Stimulated activated CD4-positive, alpha-beta T cell treated with anti-CD3 and anti-CD28 coated beads, Interleukin-2, amount 100 ng/mL, for 48 hours (primary cell): Measurements from ENCODE around the gene DPH3.

Experiments
- DNase-seq, 2 donors: peaks; one replicate each; pipeline ENCODE4 v3.0.0-alpha.2; 2020

DPH3 gene

DNA sequence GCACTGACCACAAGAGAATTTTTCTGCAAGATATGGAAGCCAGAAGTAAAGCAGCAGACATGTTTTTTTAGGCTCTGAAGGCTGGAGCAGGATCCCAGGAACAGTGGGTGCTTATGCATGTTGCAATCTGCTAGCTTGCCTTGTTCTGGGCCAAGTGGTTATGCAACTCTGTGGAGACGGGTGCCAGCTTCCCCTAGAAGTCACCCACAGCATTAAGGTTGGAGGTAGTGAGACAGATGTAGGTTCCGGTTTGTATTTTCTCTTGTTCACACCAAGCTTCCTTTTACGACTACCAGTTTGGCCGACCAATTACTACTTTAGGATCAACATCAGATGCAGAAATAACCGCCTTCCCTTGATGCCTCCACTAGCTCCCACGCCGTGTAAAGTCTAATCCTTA is 11.1 kb downstream of the DPH3 start:
- no peak for DNase-seq

DNA sequence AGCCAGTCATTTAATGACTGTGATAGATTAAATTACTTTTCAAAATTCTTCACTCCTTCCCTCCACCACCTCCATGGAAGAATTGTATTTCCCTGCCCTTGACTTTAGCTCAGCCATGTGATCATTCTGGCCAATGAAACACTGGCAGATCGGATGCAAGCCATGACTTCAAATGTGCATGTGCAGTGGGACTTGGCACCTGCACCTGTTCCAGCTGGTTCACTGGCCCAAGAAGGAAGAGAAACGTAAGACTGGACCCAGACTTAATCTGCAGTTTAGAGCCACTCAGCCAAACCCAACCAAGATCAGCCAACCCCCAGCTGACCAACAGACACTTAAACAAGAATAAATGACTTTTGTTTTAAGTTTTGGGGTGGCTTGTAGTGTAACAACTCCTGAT is 11.8 kb downstream of the DPH3 start:
- no peak for DNase-seq

DNA sequence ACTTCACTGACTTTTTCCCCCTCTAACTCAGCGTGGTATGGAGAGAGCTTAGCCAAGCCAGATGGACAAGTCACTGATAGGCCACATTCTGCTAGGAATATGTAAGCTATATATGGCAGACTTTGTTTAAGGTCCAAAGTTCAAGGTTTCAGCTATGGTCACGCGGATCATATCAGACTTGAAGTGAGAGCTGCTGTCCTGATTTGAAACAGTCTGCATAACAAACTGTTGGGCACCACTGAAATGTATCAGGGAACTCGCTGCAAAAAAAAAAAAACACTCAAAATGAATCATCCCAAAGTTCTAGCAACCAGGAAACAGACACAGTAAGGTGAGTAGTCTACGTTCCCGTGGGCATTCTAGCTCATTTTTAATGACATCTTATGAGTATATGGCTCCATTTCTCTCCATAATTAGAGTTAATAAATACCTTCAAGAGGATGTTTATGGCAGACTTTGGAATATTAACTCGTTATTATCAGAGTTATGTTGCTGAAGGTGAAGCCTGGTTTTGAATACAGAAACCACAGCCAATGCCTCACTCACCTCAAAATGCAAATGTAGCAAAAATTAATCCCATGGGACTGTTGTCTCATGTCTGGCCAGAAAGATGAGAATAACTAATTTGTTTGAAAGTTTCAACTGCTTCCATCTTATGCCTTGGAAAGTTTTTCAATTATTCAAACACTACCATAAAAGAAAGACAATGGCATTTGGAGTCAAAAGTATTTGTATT is 12.3 kb downstream of the DPH3 start:
- DNase-seq: no peak

DNA sequence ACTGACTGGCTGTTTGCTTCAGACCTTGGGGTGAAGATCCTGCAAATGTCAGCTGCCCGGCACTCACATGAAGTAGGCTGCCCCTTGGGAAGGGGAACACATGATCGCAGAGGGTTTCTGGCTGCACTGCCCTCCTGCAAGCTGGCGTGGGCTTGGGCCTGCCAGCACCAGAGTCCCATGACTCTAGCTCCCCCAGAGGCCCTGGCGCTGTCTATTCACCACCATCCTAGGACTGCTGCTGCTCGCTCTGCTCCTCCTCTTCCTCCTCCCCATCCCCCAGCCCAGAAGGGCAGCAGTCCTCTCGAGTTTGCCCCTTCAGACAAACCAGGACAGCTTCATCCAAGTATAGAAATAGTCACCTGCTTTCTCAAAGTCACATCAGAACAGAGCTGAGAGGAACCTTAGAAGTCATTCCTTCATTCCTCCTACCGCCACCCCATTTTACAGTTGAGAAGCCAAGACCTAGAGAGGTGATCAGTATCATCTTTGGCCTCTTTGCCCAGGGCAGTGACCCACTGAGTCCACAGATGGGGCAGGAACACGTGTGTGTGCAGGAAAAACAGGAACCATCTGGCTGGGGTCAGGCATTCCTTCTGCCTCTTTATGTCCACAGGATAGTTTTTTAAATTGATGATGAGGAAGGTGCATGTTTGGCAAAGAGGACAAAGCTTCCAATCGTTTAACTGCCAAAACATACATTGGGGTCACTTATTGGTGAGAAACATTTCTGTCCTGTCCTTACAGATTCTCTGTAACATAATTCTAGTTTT is 13.2 kb downstream of the DPH3 start:
- DNase-seq: no peak

DNA sequence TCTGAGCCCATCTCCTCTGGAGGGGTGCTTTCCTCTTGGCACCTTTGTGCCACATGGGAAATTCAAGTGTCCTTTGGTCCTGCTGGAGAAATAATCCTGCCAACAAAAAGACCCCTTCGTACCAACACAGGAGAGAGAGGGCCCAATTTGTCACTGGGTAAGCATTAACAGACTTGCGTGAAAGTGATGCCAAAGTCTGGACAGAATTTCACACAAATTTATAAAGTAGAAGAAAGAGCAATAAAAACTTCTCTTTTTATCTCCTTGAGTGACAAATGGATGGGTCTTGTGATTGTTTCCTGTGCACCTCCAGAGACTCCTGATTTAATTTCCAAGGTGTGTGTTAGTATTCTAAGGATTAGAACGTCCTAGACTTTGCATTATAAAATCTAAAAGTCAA is 14.9 kb downstream of the DPH3 start:
- DNase-seq: no peak

DNA sequence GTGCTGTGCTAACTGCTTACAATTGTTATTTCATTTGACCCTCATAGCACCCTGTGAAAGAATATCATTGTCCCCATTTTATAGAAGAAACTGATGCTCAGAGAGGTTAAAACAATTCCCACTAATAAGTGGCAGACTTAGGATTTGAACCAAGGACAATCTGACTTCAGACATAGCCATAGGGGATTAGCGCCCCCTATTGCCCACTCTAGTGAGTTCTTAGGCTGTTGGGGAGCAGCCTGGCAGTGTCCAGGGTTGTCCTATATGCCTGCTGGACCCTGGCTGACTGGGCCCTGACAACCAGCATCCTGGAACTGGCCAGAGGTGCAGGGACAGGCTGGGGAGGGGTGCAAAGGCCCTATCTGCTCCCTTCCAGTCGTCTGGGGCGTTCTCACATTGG is 15.4 kb downstream of the DPH3 start:
- peak in 1 of 2 donors; percentile 32 for DNase-seq

DNA sequence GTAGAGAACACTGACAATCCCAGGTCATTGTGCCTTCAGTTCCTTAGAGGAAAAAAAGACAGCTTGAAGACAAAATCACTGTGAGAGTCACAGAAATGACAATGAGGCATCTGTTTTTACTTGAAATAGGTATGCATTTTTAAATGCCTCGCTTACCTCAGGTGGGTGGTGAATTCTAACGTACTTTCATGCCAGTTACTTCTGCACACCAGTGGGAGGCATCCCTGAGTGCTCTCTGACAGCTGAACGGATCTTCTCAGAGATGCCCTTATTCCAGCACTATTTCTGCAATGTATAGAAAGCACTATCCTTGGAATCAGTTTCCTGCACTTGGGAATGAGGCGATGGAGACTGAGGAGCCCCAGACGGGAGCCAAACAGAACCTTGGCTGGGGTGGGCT is 16.2 kb downstream of the DPH3 start:
- no peak for DNase-seq

DNA sequence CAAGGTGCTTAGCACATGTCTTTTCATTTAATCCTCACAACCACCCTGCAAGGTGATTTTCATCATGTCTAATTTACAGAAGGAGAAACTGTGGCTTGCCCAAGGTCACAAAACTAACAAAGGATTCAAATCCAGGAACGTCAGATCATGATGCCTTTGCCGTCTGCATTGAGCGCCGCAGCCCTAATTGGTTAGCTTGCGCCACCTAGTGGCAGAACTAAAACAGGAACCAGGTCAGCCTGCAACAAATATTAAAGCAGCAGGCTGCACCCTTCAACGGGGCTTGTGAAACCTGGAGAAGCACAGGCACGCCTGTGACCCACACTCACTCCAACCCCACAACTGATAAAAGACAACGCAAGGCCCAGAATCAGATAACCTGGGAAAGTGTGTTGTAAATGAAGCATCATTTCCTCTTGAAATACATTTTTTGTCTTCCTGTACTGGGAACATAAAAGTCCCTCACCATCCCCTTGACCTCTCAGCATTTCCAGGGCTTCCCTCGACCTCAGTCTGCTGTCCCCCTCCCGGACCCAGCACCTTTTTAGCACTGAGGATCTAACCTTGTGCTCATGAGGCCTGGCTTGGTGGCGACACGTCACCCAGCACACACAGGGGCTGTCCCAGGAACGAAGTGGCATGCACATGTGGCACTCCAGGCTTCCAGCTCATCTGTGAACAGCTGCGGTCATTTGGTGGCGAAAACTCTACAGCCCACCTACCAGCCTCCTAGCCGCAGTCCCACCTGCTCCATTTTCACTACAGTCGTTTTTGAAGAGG is 17.3 kb downstream of the DPH3 start:
- peak; percentile 78 to 80 for DNase-seq

DNA sequence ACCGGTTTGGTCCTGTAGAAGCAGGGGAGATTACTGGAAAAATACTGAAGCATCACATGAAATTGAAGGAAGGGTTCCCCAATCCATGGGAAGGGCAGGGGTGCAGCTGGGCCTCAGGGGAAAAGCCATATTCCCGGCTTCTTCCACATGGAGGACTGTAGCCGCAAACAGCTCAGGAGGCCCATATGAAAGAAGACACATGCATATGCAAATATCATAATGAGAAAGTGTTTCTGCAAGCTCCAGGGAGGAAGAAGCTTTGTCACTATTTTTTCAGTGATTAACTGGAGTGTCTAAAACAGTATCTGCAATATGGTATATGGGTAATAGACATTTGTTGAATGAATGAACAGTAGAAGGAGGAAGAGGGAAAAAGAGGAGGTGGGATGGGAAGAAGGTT is 19.1 kb downstream of the DPH3 start:
- DNase-seq: no peak

DNA sequence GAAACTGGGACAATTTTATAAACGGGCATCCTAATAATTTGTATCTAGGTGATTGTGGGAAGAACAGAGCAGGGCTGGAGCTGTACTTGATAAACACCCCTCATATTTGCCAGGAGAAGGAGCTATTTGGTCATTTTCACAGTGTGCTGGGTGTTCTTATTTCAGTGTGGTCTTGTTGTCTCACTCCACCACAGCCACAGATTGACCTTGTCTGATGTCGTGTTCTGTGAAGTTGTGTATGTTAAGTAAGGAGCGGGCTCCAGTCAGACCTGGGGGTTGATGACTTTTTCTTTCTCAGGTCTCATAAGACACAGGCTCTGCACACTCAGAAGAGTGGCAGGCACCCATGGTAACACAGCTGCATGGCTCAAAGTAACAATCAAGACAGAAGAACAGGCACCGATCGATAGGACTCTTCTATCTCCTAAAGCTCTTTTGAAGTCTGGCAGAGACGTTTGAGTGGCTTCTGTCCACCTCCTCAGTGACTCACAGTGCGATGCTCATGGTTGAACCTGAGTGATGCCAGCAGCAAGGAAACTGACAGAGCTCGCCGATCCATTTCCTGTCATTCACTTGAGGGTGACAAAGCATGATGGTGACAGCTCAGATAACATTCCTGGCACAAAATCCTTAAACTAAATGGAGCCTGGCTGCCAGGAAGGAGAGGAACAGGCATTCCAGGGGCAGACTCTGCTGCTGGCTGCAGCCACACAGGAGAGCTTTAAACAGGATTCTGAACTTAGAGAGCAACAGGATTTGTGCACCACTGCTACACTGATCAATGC is 20.8 kb downstream of the DPH3 start:
- DNase-seq: no peak

DNA sequence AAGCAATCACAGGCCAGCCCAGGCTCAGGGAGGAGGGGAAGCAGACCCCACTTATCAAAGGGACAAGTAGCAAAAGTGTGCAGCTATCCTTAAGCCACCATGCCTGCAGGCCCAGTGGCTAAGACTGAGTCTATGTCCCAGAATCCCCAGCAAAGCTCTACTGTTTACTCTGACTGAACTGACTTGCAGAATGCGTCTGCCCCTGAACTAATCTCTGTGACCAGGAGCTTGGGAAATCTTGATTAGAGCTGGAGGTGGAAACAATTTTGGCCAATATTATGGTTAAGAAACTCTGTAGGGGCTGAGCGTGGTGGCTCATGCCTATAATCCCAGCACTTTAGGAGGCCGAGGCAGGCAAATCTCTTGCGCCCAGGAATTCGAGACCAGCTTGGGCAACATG is 22.6 kb downstream of the DPH3 start:
- DNase-seq: no peak

DNA sequence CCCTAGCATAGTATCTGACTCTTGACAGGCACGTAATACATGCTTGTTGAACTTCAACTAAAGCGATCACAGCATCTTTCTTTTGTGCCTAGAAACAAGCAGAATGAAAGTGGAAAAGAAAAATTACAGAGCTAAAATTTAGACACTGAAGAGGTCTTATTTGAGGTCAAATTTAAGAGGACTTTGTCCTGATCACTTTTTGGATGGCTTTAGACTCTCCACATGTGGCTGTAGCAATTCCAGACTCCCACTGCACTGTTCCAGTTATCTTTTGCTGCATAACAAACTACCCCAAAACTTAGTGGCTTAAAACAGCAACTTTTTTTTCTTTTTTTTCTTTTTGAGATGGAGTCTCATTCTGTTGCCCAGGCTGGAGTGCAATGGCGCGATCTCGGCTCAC is 23.5 kb downstream of the DPH3 start:
- no peak for DNase-seq

DNA sequence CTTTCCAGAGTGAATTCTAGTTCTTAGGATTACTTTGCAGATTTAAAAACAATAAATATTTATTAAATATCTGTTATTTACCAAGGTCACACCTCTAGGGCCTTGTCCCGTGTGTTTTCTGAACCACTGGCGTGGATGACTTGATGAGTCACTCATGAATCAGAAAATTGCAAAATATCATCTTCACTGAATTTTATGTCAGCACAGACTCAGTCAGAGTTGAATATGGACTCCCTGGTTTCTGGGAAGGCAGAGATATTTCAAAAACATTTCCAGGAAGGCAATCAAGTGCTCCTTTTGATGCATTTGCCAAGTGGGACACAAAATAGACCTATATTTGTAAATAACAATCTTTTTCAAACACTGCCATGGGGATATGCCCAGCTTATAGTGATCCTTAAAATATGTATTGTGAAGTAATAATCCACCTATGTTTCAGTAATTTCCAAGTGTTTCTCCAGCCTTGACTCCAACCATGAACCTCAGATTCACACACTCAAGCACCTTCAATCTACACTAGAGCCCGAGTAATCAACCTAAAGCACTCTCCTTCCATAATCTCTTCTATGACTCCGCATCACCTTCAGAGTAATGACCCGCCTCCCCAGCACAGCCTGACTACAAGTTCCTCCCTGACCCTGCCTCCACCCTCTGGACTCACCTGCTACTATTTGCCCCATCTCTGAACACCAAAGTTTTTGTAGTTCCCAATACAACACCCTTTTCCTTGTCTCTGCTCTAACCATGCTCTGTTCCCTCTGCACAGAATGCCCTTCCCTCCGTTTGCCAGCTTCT is 24.3 kb downstream of the DPH3 start:
- DNase-seq: no peak

DNA sequence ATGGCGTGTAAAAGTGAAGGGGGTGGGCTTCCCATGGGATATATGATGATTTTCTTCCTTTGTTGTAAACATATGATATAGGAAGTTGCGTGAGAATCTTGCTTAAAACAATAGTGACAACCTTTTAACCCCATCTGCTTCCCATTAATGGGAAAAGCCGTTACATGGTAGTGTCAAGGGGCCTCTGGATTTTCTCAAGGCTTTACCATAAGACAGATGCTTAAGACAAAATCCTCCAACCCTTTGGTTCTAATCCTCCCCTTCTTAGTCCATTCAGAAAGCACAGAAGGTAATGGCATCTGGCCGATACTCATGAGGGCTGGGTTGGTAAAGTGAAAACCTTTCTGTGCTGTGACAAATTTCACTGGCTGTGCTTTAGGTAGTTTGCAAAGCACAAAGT is 25.0 kb downstream of the DPH3 start:
- DNase-seq: no peak

DNA sequence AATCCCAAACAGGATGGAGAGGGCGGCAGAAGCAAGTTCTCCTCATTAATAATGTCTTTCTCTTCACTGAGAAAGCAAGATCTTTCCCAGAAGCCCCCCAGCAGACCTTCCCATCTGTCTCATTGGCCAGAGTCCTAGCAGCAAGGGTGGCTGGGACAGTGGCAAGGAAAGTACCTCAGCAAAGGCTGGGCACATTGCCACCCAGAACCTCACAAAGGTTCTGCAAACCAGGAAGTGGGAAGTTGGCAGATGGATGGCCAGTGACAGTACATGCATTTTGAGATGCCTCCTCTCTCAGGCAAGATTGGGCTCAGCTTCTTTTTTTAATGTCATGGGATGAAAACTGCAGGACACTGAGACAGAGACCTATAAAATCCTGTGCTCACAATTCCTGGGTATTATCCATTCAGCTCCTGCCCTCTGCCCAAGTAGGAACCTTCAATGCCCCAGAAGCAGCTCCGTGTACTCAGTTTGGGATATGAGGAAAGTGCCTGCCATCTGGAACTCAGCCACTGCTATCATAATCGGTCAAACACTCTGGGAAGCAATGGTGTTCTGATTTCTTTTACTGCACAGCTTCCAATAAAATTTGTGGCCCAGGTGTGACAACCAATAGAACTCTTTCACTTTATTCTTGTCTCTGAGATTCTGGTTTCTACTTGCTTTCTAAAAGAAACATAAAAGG is 25.5 kb downstream of the DPH3 start:
- no peak for DNase-seq

DNA sequence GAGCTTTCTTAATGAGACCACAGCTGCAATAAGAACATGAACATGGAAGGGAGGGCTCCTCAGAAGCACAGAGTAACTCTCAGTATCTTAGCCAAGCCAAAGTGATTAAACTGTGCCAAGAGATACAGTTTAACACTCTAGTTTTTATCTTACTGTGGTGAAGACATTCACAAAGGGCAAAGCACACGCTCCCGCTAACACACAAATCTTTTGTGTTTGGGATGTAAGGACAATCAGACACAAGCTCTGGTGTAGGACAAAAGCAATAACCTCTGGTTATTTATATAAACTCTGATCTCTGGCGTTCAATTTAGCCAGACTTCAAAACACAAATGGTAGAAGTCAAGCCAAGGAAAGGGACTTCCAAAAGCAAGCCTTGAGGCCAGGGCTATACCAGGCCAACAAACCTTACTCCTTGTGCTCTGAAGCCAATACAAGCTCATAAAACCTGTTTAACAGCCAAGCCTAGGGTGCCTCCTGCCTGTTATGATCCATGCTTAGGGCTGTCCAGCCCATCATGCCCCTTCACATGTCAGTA is 27.8 kb downstream of the DPH3 start:
- no peak for DNase-seq

DNA sequence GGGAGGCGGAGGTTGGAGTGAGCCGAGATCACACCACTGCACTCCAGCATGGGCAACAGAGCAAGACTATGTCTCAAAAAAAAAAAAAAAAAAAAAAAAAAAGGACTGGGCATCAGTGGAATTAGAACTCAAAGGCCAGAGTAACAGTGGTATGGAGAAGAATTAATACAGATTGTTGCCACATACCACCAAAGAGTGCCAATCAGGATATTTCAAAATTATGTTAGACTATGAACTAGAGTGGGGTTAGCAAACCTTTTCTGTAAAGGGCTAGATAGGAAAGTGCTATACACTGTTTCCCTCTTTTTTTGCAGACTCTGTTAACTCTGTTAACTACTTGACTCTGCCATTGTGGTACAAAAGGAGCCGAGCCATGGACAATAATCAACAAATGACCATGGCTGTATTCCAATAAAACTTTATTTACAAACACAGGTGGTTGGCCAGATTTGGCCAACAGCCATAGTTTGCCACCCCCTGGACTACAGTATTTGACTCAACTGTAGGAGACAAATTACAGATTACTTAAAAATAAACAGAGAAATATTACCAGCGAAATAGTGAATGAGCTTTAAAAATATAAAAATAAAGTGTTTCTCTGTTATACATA is 28.6 kb downstream of the DPH3 start:
- no peak for DNase-seq

DNA sequence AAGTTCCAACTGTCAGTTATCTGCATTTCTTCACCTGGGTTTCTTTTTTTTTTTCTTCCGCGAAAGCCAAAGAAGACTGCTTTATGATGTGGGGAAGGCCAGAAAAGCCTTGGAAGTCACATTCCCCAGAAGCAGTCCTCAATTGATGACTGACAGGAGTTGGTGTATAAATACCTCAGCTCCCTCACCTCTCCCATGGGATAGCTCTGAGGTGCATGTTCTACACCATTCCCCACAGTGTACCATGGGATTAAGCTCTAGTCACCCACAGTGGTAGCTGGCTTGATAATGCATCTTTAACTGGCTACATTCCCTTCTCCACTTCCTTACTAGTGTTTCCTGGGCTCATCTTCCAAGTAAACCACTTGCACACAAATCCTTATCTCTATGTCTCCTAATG is 30.5 kb downstream of the DPH3 start:
- DNase-seq: no peak

DNA sequence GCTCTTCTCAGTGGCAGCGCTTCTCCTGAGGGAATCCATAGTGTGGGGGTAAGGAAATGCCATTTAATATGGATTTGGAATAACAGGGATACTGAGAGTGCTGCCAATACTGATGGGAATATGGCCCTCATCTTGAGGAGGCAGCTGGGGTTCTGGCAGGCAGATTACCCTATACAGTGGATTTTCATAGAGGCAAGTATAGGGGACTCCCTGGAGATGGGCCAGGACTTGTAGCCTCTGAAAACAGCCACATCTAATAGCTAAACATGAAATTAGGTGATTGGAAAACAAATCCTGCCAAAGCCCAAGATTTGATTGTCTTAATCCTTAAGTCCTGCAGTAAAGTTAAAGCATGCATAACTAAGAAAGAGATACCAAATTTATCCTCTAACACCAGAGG is 30.9 kb downstream of the DPH3 start:
- DNase-seq: no peak

DNA sequence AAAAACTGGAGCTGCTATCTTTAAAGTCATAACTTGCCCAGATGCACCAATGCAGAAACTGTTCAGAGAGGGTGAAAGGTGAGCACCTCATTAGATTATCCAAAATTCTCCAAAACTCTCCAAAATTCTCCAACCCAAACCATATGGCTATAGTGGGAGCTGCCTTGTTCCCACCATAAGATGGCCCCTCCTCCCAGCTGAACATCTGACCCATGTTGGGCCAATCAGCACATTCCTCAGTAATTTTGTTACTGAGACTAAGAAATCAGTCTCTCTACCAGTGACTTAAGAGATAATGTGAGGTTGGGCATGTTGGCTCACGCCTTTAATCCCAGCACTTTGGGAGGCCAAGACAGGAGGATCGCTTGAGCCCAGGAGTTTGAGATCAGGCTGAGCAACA is 32.8 kb downstream of the DPH3 start:
- DNase-seq: no peak

DNA sequence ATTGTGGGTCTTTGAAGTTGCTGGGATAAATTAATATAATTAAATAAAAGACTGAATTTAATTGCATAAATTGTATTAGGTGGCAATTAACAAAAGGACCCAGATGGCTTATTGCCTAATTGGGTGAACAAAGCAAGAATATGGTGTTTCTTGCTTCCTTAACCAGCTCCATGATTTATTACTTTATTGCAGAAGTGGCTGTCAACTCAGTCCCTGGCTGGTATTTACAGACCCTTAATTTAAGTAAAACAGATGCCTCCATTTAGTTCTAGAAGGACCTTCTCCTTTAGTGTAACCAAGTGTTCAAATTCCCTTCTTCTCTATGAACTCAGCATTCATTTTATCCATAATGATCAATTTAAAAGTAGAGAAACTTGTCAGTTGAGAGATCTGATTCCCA is 35.1 kb downstream of the DPH3 start:
- DNase-seq: no peak
